K562 (cell line): Measurements from ENCODE around the gene FAM219B. TPM values are rescaled to one million over a fixed set of nuclear protein-coding genes. Genes with fewer than 3 reads are reported as not detected.

ENCODE experiments used
- ATAC-seq: fragments of 200-7000 bp; cut with Tn5 transposase; 3 replicates; pipeline ENCODE4 v1.9.1; 2020; ENCODE audit warnings: moderate library complexity
- BruUV-seq: library from RNA; stranded (reverse); fragments of 400-500 nt; replicated peaks from 2 replicates; lab custom pipeline; 2021; lab: Mats Ljungman, UMichigan
- CTCF ChIA-PET: fragments of 300-600 bp; formaldehyde crosslinking; extraction: SDS; loops from one replicate; lab custom pipeline; 2021; ENCODE audit warnings: low intra/inter-chr PET ratio; lab: Yijun Ruan, JAX
- POLR2A ChIA-PET: fragments of 300-600, 350-650 bp; sonication (Branson Sonifier 250); formaldehyde crosslinking; extraction: SDS; loops from one replicate; lab custom pipeline; 2021; ENCODE audit warnings: antibody characterized with exemption, inconsistent platforms; lab: Yijun Ruan, JAX
- DNase-seq, 4 experiments: peaks; one replicate each; pipeline versions ENCODE4 v3.0.0 to v3.0.0-alpha.2; 2011 to 2018; ENCODE audit warnings: low spot score in 3 of 4, mixed read lengths in 3 of 4; ENCODE audit errors: extremely low read depth in 1 of 4
- FAIRE-seq: peaks from 2 replicates; lab custom pipeline; 2011; peaks lifted over from hg19 to GRCh38; lab: Jason Lieb, UNC
- H2AFZ ChIP-seq: 2 replicates; pipeline ENCODE4 v1.6.0; 2011; ENCODE audit warnings: low read depth, low read length, control low read depth, inconsistent platforms
- H3K27ac ChIP-seq: fragments of 200-600 bp; 3 replicates; pipeline ENCODE4 v1.8.0; 2011; ENCODE audit warnings: low read depth, mild to moderate bottlenecking, control low read depth, inconsistent platforms, low read length, moderate library complexity, mixed read lengths; ENCODE audit errors: extremely low read depth
- H3K27me3 ChIP-seq, 2 experiments: fragments of 300-600 bp in 1 of 2; 2 replicates in 1 of 2; 3 replicates in 1 of 2; pipeline versions ENCODE4 v1.6.0 to v1.8.0; 2011; ENCODE audit warnings: inconsistent platforms in 2 of 2, low read length in 2 of 2, mild to moderate bottlenecking in 1 of 2, mixed read lengths in 1 of 2, moderate library complexity in 1 of 2; ENCODE audit not compliant: control insufficient read depth in 2 of 2, insufficient read depth in 2 of 2
- H3K36me3 ChIP-seq: fragments of 300-600 bp; 3 replicates; pipeline ENCODE4 v1.8.0; 2011; ENCODE audit warnings: mild to moderate bottlenecking, low read length, inconsistent platforms; ENCODE audit not compliant: control insufficient read depth, insufficient read depth
- H3K4me1 ChIP-seq, 2 experiments: fragments of 200-600 bp in 1 of 2; replicated peaks in 1 of 2; 2 replicates in 1 of 2; 3 replicates in 1 of 2; pipeline versions ENCODE4 v1.5.1 to v1.8.0; 2011; ENCODE audit warnings: inconsistent platforms in 2 of 2, low read length in 2 of 2, mild to moderate bottlenecking in 1 of 2, mixed read lengths in 1 of 2, moderate library complexity in 1 of 2; ENCODE audit not compliant: control insufficient read depth in 2 of 2, insufficient read depth in 2 of 2
- H3K4me2 ChIP-seq: 2 replicates; pipeline ENCODE4 v1.6.1; 2011; ENCODE audit warnings: low read length, control low read depth, inconsistent platforms, mixed read lengths; ENCODE audit not compliant: insufficient read depth
- H3K4me3 ChIP-seq: fragments of 200-600 bp; sonication (generic), shearing (Covaris generic); 2 replicates; pipeline ENCODE4 v1.5.1; 2016; ENCODE audit warnings: control low read depth, inconsistent platforms
- H3K79me2 ChIP-seq: fragments of 200-600 bp; 3 replicates; pipeline ENCODE4 v1.8.0; 2011; ENCODE audit warnings: low read length, inconsistent platforms; ENCODE audit not compliant: control insufficient read depth, insufficient read depth
- H3K9ac ChIP-seq, 2 experiments: 2 replicates each; pipeline versions ENCODE4 v1.6.0 to v1.6.1; 2011; ENCODE audit warnings: low read depth in 2 of 2, low read length in 2 of 2, control low read depth in 1 of 2, inconsistent platforms in 1 of 2, mild to moderate bottlenecking in 1 of 2, mixed read lengths in 1 of 2; ENCODE audit not compliant: insufficient read depth in 1 of 2
- H3K9me1 ChIP-seq: one replicate; pipeline ENCODE4 v1.6.0; 2011; ENCODE audit warnings: inconsistent platforms, mild to moderate bottlenecking, low read length, moderate library complexity; ENCODE audit not compliant: control insufficient read depth, insufficient read depth
- H3K9me3 ChIP-seq: replicated peaks from 2 replicates; pipeline ENCODE4 v1.5.1; 2011; ENCODE audit warnings: low read depth, low read length, inconsistent platforms; ENCODE audit not compliant: control insufficient read depth, insufficient read depth
- H4K20me1 ChIP-seq: replicated peaks from 2 replicates; pipeline ENCODE4 v1.6.1; 2011; ENCODE audit warnings: low read length, inconsistent platforms, mixed read lengths; ENCODE audit not compliant: control insufficient read depth, insufficient read depth
- ATF7 ChIP-seq: fragments of 450-650 bp; IDR thresholded peaks from 2 replicates; pipeline ENCODE4 v1.7.1; 2014; ENCODE audit warnings: mild to moderate bottlenecking, moderate library complexity
- BACH1 ChIP-seq: fragments of 200-800 bp; sonication (Bioruptor generic); IDR thresholded peaks from 2 replicates; pipeline ENCODE4 v1.6.1; 2016; ENCODE audit warnings: missing genetic modification characterization, missing compliant biosample characterization
- ETV6 ChIP-seq, 3 experiments: fragments of 150-350 bp in 1 of 3; sonication (generic) in 1 of 3; formaldehyde crosslinking in 1 of 3; IDR thresholded peaks; 2 replicates each; pipeline versions ENCODE4 v1.6.1 to v1.8.0; 2014 to 2022; ENCODE audit warnings: borderline replicate concordance in 2 of 3, low read depth in 2 of 3, antibody characterized with exemption in 1 of 3, low read length in 1 of 3, mild to moderate bottlenecking in 1 of 3, missing genetic modification reagents in 1 of 3
- FOXJ3 ChIP-seq: sonication (generic); formaldehyde crosslinking; IDR thresholded peaks from 2 replicates; pipeline ENCODE4 v1.4.0; 2020; ENCODE audit warnings: mild to moderate bottlenecking, missing genetic modification reagents
- GATA2 ChIP-seq: sonication (generic); formaldehyde crosslinking; IDR thresholded peaks from 2 replicates; pipeline ENCODE4 v1.4.0; 2020; ENCODE audit warnings: mild to moderate bottlenecking, missing genetic modification reagents
- ILK ChIP-seq: fragments of 450-650 bp; IDR thresholded peaks from 2 replicates; pipeline ENCODE4 v1.6.1; 2016; ENCODE audit warnings: missing genetic modification characterization, low read depth, mild to moderate bottlenecking, missing compliant biosample characterization, moderate library complexity, borderline replicate concordance
- OTX1 ChIP-seq: fragments of 450-650 bp; formaldehyde crosslinking; IDR thresholded peaks from 2 replicates; pipeline ENCODE4 v1.4.0; 2022; ENCODE audit warnings: mild to moderate bottlenecking
- RBM34 ChIP-seq: fragments of 200-400 bp; formaldehyde crosslinking; IDR thresholded peaks from 2 replicates; pipeline ENCODE4 v1.6.1; 2018; ENCODE audit warnings: low read length, borderline replicate concordance; ENCODE audit not compliant: insufficient read depth
- RHOXF2B ChIP-seq: fragments of 250-450 bp; sonication (Bioruptor Pico); conservative IDR thresholded peaks from 2 replicates; pipeline ENCODE4 v1.5.1; 2021
- ZBTB49 ChIP-seq: sonication (generic); formaldehyde crosslinking; IDR thresholded peaks from 2 replicates; pipeline ENCODE4 v1.8.0; 2022; ENCODE audit warnings: missing genetic modification reagents, mild to moderate bottlenecking, borderline replicate concordance
- WGBS: fragments of 100-300 bp; shearing (Covaris generic); methylation state at CpG from one replicate; pipeline ENCODE4 v1.1.6; 2016; ENCODE audit warnings: low coverage, mixed read lengths; ENCODE audit not compliant: insufficient coverage; ENCODE audit errors: missing lambda C conversion rate; 5-methylcytosine and 5-hydroxymethylcytosine counted together
- in situ Hi-C: fragments of 300-500 bp; cut with MboI; formaldehyde crosslinking; loops from 4 replicates; pipeline ENCODE4 v1.15.0; 2018; ENCODE audit warnings: inconsistent platforms, mixed read lengths
- intact Hi-C: fragments of 100-400 bp; cut with micrococcal nuclease; formaldehyde crosslinking; loops from 2 replicates; pipeline ENCODE4 v1.14.2; 2022
- polyA plus RNA-seq, 8 experiments: library from polyadenylated mRNA; depleted of rRNA in 4 of 8; stranded (reverse) in 5 of 8; unstranded in 3 of 8; fragments of >200 nt; fragmentation: Nextera tagmentation in 2 of 8; fragmentation: Illumina TruSeq in 1 of 8; extraction: Ambion mirVana in 2 of 8; extraction: Trizol in 1 of 8; gene quantifications; 2 replicates each; pipeline versions ENCODE4 v1.2.1 to v1.2.3, GENCODE V29; 2011 to 2014; ENCODE audit warnings: inconsistent platforms in 1 of 8, missing spikeins in 1 of 8
- total RNA-seq, 7 experiments: library from RNA; depleted of rRNA in 6 of 7; stranded (reverse); fragments of >200 nt in 6 of 7; fragmentation: Illumina TruSeq in 2 of 7; extraction: Trizol in 2 of 7; gene quantifications; 2 replicates each; pipeline versions ENCODE4 v1.2.1 to v1.2.3, GENCODE V29; 2011 to 2021; ENCODE audit warnings: low replicate concordance in 1 of 7
- TF ChIP-seq, protein P1 (sequence below): fragments of 450-650 bp; formaldehyde crosslinking; conservative IDR thresholded peaks from 2 replicates; pipeline ENCODE4 v1.4.0; 2022; ENCODE audit warnings: mild to moderate bottlenecking, missing genetic modification characterization

The FAM219B gene
- total and polyA plus RNA-seq, 9 of the 15 experiments (the other 6 are each of a cell fraction or from before 2014, with no cell fraction given): 6.8 to 50.4 (median 29.4) TPM

- no TSS peak for BruUV-seq
- in situ Hi-C loops (no loop called here), intact Hi-C loops (no loop called here)
- Histone ChIP-seq H3K4me1 (peaks cover 13 to 14% of the 10 kb centered on the region in 2 experiments; a peak in 4 of 5 replicates), H3K9me3 (no peaks in the 10 kb centered on the region), H3K9ac (no peak overlapping the region; a peak in 1 of 4 replicates), H3K36me3 (peaks cover 66% of the 10 kb centered on the region), H3K4me3 (no peak overlapping the region), H3K9me1 (no peaks in the 10 kb centered on the region), H2AFZ (no peak overlapping the region), H3K79me2 (peaks cover 23% of the 10 kb centered on the region), H3K27ac (no peak overlapping the region), H3K27me3 (no peaks in the 10 kb centered on the region), H4K20me1 (no peaks in the 10 kb centered on the region), H3K4me2 (no peak overlapping the region)
- TF ChIP-seq RBM34 (no peak), ETV6 (IDR thresholded peaks at IDR 0.05; ENCODE audit: borderline replicate concordance in 1 of 2, low read depth in 2 of 2, low read length in 1 of 2) (no peak), ETV6 (CRISPR knock-in tag; IDR thresholded peaks at IDR 0.05; ENCODE audit: borderline replicate concordance) (no peak), GATA2 (CRISPR knock-in tag) (no peak), ILK (tag) (no peak), ZBTB49 (CRISPR knock-in tag) (no peak), OTX1 (CRISPR knock-in tag) (no peak), ATF7 (no peak), RHOXF2B (CRISPR knock-in tag) (no peak), BACH1 (tag) (no peak), FOXJ3 (CRISPR knock-in tag) (no peak)
- TF ChIP-seq, protein P1, sequence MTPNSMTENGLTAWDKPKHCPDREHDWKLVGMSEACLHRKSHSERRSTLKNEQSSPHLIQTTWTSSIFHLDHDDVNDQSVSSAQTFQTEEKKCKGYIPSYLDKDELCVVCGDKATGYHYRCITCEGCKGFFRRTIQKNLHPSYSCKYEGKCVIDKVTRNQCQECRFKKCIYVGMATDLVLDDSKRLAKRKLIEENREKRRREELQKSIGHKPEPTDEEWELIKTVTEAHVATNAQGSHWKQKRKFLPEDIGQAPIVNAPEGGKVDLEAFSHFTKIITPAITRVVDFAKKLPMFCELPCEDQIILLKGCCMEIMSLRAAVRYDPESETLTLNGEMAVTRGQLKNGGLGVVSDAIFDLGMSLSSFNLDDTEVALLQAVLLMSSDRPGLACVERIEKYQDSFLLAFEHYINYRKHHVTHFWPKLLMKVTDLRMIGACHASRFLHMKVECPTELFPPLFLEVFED: no peak
- ChIA-PET POLR2A (interaction anchor here (1.0 to 4.0 kb wide), 8 partner anchors 9 to 52 kb away, joined by 3 to 24 read pairs (median 6); partner anchors contain the start of gene MPI), CTCF (interaction anchor here (0.8 kb wide), 1 partner anchor 59 kb away, joined by 4 read pairs; the partner anchor contains the start of gene ULK3)
- FAIRE-seq (no peak), ATAC-seq (no peak), DNase-seq (no peak)
- 84% methylated on average over 3 of the region's 4 CpGs for WGBS
Measured at GRCh38 chr15:74902295-74903075, 4.2 kb downstream of the FAM219B start.
